GM21381 (cell line): ENCODE results near the gene TLR1.
"Not testable (repeated sequence)": the region's sequence is repeated elsewhere in the genome, so short reads cannot be mapped to it uniquely, and the experiment has no call there.

Experiments used
- ATAC-seq: cut with Tn5 transposase; IDR thresholded peaks from one replicate; pipeline ENCODE4 v1.9.1; 2021; ENCODE audit warnings: mild to moderate bottlenecking, moderate library complexity; ENCODE audit not compliant: unreplicated experiment

TLR1 gene

GRCh38 chr4:38811297-38811696 lies 6.7 kb upstream of the TLR1 start:
- ATAC-seq: no peak

GRCh38 chr4:38807462-38807861 lies 2.9 kb upstream of the TLR1 start:
- ATAC-seq: not testable (repeated sequence)

- not testable (repeated sequence) for ATAC-seq
These were observed 1.7 kb upstream of the TLR1 start for GRCh38 chr4:38806251-38806650.

GRCh38 chr4:38805530-38806145 lies 1.0 kb upstream of the TLR1 start:
- peak; percentile 81 for ATAC-seq

- ATAC-seq: peak; percentile 47
These were observed 548 bp downstream of the TLR1 start for GRCh38 chr4:38803833-38804653.

GRCh38 chr4:38802561-38803355 lies 1.8 kb downstream of the TLR1 start:
- ATAC-seq: no peak

- no peak for ATAC-seq
These were observed 3.6 kb downstream of the TLR1 start for GRCh38 chr4:38800961-38801450.

- no peak for ATAC-seq
These were observed 4.2 kb downstream of the TLR1 start for GRCh38 chr4:38800366-38800765.

- no peak for ATAC-seq
These were observed 9.5 kb downstream of the TLR1 start for GRCh38 chr4:38795087-38795486.

- ATAC-seq: no peak
These were observed 10.5 kb downstream of the TLR1 start for GRCh38 chr4:38794051-38794450.

GRCh38 chr4:38791010-38791409 lies 13.6 kb downstream of the TLR1 start:
- no peak for ATAC-seq

GRCh38 chr4:38788317-38788716 lies 16.3 kb downstream of the TLR1 start:
- ATAC-seq: no peak

GRCh38 chr4:38787693-38788092 lies 16.9 kb downstream of the TLR1 start:
- ATAC-seq: no peak

- peak; percentile 47 for ATAC-seq
These were observed 18.6 kb downstream of the TLR1 start for GRCh38 chr4:38785901-38786402.

GRCh38 chr4:38785041-38785790 lies 19.4 kb downstream of the TLR1 start:
- ATAC-seq: no peak

- no peak for ATAC-seq
These were observed 20.4 kb downstream of the TLR1 start for GRCh38 chr4:38784141-38784540.

- ATAC-seq: no peak
These were observed 21.5 kb downstream of the TLR1 start for GRCh38 chr4:38783109-38783460.

- ATAC-seq: peak; percentile 68
These were observed 22.0 kb downstream of the TLR1 start, which contains the start of gene TLR10 for GRCh38 chr4:38782452-38783108. Gene TLR10 (minus strand): TSS chr4:38782990. CDS start chr4:38775590, 7,400 bp downstream.

- ATAC-seq: no peak
These were observed 22.7 kb downstream of the TLR1 start for GRCh38 chr4:38781854-38782261.
